HepG2 (cell line): ENCODE data around the gene CYP20A1.

Experiments used
- BATF2 ChIP-seq: sonication (generic); formaldehyde crosslinking; IDR thresholded peaks from 2 replicates; pipeline ENCODE4 v1.8.0; 2022; ENCODE audit warnings: mild to moderate bottlenecking, missing genetic modification reagents, moderate library complexity
- POLR2G ChIP-seq: fragments of 200-400 bp; formaldehyde crosslinking; IDR thresholded peaks from 2 replicates; pipeline ENCODE4 v1.6.1; 2018; ENCODE audit warnings: mild to moderate bottlenecking, low read depth, low read length, moderate library complexity
- RNF2 ChIP-seq: fragments of 450-650 bp; conservative IDR thresholded peaks from 2 replicates; pipeline ENCODE4 v1.6.1; 2016; ENCODE audit warnings: low read depth
- THAP11 ChIP-seq: IDR thresholded peaks from 2 replicates; pipeline ENCODE4 v1.6.1; 2016; ENCODE audit warnings: missing biosample characterization, missing genetic modification reagents
- ZNF580 ChIP-seq: IDR thresholded peaks from 2 replicates; pipeline ENCODE4 v1.6.1; 2016; ENCODE audit warnings: low read depth, borderline replicate concordance
- TF ChIP-seq, protein P1 (sequence below): sonication (generic); formaldehyde crosslinking; IDR thresholded peaks from 2 replicates; pipeline ENCODE4 v1.5.0; 2020; ENCODE audit warnings: mild to moderate bottlenecking, missing genetic modification reagents, moderate library complexity
- TF ChIP-seq, protein P2 (sequence below): sonication (generic); formaldehyde crosslinking; IDR thresholded peaks from 2 replicates; pipeline ENCODE4 v1.4.0; 2020; ENCODE audit warnings: missing genetic modification reagents
- TF ChIP-seq, protein P3 (sequence below): sonication (generic); formaldehyde crosslinking; IDR thresholded peaks from 2 replicates; pipeline ENCODE4 v1.8.0; 2022; ENCODE audit warnings: missing genetic modification reagents, mild to moderate bottlenecking, moderate library complexity, borderline replicate concordance
- TF ChIP-seq, protein P4 (sequence below): IDR thresholded peaks from 2 replicates; pipeline ENCODE4 v1.6.1; 2018; ENCODE audit warnings: missing genetic modification reagents, mild to moderate bottlenecking, missing compliant biosample characterization

GRCh38 chr2:203310688-203311436 lies 72.0 kb downstream of the CYP20A1 start:
- TF ChIP-seq THAP11 (no peak), POLR2G (no peak), ZNF580 (CRISPR knock-in tag) (no peak), RNF2 (no peak), BATF2 (no peak)
- TF ChIP-seq, protein P1, sequence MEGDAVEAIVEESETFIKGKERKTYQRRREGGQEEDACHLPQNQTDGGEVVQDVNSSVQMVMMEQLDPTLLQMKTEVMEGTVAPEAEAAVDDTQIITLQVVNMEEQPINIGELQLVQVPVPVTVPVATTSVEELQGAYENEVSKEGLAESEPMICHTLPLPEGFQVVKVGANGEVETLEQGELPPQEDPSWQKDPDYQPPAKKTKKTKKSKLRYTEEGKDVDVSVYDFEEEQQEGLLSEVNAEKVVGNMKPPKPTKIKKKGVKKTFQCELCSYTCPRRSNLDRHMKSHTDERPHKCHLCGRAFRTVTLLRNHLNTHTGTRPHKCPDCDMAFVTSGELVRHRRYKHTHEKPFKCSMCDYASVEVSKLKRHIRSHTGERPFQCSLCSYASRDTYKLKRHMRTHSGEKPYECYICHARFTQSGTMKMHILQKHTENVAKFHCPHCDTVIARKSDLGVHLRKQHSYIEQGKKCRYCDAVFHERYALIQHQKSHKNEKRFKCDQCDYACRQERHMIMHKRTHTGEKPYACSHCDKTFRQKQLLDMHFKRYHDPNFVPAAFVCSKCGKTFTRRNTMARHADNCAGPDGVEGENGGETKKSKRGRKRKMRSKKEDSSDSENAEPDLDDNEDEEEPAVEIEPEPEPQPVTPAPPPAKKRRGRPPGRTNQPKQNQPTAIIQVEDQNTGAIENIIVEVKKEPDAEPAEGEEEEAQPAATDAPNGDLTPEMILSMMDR (CRISPR knock-in tag), result no peak
- TF ChIP-seq, protein P2, sequence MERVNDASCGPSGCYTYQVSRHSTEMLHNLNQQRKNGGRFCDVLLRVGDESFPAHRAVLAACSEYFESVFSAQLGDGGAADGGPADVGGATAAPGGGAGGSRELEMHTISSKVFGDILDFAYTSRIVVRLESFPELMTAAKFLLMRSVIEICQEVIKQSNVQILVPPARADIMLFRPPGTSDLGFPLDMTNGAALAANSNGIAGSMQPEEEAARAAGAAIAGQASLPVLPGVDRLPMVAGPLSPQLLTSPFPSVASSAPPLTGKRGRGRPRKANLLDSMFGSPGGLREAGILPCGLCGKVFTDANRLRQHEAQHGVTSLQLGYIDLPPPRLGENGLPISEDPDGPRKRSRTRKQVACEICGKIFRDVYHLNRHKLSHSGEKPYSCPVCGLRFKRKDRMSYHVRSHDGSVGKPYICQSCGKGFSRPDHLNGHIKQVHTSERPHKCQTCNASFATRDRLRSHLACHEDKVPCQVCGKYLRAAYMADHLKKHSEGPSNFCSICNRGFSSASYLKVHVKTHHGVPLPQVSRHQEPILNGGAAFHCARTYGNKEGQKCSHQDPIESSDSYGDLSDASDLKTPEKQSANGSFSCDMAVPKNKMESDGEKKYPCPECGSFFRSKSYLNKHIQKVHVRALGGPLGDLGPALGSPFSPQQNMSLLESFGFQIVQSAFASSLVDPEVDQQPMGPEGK (CRISPR knock-in tag), result no peak
- TF ChIP-seq, protein P3, sequence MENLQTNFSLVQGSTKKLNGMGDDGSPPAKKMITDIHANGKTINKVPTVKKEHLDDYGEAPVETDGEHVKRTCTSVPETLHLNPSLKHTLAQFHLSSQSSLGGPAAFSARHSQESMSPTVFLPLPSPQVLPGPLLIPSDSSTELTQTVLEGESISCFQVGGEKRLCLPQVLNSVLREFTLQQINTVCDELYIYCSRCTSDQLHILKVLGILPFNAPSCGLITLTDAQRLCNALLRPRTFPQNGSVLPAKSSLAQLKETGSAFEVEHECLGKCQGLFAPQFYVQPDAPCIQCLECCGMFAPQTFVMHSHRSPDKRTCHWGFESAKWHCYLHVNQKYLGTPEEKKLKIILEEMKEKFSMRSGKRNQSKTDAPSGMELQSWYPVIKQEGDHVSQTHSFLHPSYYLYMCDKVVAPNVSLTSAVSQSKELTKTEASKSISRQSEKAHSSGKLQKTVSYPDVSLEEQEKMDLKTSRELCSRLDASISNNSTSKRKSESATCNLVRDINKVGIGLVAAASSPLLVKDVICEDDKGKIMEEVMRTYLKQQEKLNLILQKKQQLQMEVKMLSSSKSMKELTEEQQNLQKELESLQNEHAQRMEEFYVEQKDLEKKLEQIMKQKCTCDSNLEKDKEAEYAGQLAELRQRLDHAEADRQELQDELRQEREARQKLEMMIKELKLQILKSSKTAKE (CRISPR knock-in tag), result no peak
- TF ChIP-seq, protein P4, sequence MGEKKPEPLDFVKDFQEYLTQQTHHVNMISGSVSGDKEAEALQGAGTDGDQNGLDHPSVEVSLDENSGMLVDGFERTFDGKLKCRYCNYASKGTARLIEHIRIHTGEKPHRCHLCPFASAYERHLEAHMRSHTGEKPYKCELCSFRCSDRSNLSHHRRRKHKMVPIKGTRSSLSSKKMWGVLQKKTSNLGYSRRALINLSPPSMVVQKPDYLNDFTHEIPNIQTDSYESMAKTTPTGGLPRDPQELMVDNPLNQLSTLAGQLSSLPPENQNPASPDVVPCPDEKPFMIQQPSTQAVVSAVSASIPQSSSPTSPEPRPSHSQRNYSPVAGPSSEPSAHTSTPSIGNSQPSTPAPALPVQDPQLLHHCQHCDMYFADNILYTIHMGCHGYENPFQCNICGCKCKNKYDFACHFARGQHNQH (CRISPR knock-in tag), result no peak
